Coronary artery (tissue), 2 donors: Measurements from ENCODE around the gene FAM3D.
A peak's percentile ranks its signal among the peaks of the same experiment; 100 is the strongest.

ENCODE experiments used
- DNase-seq: peaks from one replicate; pipeline ENCODE4 v3.0.0-alpha.2; 2017; ENCODE audit warnings: low spot score
- H3K27ac ChIP-seq, 2 donors: fragments of 200-600 bp; sonication (generic); one replicate each; pipeline ENCODE4 v1.5.1; 2016 to 2019
- H3K4me3 ChIP-seq: fragments of 200-600 bp; sonication (generic); 2 replicates; pipeline ENCODE4 v1.5.1; 2016; ENCODE audit warnings: mild to moderate bottlenecking, moderate library complexity
- CTCF ChIP-seq: fragments of 200-600 bp; sonication (generic); IDR thresholded peaks from one replicate; pipeline ENCODE4 v1.5.1; 2019; ENCODE audit warnings: antibody characterized with exemption

The FAM3D gene

GRCh38 chr3:58633157-58633865 lies 33.3 kb downstream of the FAM3D start:
- H3K27ac ChIP-seq, result no peak overlapping the region
- DNase-seq, result no peak
- no peak overlapping the region for H3K4me3 ChIP-seq
- TF ChIP-seq CTCF, result no peak

- TF ChIP-seq CTCF, result no peak
- no peak for DNase-seq
- no peak overlapping the region for H3K27ac ChIP-seq
- H3K4me3 ChIP-seq, result no peak overlapping the region
Measured at GRCh38 chr3:58631742-58632141, 34.8 kb downstream of the FAM3D start.

- TF ChIP-seq CTCF, result no peak
Measured at GRCh38 chr3:58630710-58631092, 35.9 kb downstream of the FAM3D start.

GRCh38 chr3:58630076-58630709 lies 36.4 kb downstream of the FAM3D start:
- Histone ChIP-seq H3K4me3 (no peak overlapping the region), H3K27ac (peak overlapping the region in 1 of 2 donors; percentile 68)
- TF ChIP-seq CTCF, result peak; percentile 93
- DNase-seq, result no peak

More at GRCh38 chr3:58630710-58631092, 35.9 kb downstream of the FAM3D start:
- no peak for DNase-seq
- Histone ChIP-seq H3K4me3 (no peak overlapping the region), H3K27ac (no peak overlapping the region)

GRCh38 chr3:58629629-58630028 lies 36.9 kb downstream of the FAM3D start:
- no peak overlapping the region for H3K4me3 ChIP-seq
- TF ChIP-seq CTCF, result no peak
- DNase-seq, result no peak
- peak overlapping the region in 1 of 2 donors; percentile 68 for H3K27ac ChIP-seq

- Histone ChIP-seq H3K4me3 (no peak overlapping the region), H3K27ac (peak overlapping the region in 1 of 2 donors; percentile 68)
- DNase-seq, result no peak
- TF ChIP-seq CTCF, result no peak
Measured at GRCh38 chr3:58628823-58629562, 37.6 kb downstream of the FAM3D start.
